DMS153 treated with DMSO at 0.1 percent for 48 hours (cell line): Measurements from ENCODE around the gene GPR87.

ENCODE experiments used
- DNase-seq: peaks from one replicate; lab custom pipeline; 2025; ENCODE audit not compliant: unreplicated experiment; lab: John Stamatoyannopoulos, UW

The GPR87 gene

GRCh38 chr3:151316267-151316991, at the start of gene GPR87:
Gene GPR87, minus strand, starts transcription at chr3:151316820. Its CDS starts 16,720 bp downstream, at chr3:151300100.
- no peak for DNase-seq

GRCh38 chr3:151362751-151363174, 46.1 kb upstream of the GPR87 start:
- DNase-seq: no peak

- DNase-seq: no peak
These were observed 40.8 kb upstream of the GPR87 start for GRCh38 chr3:151357463-151357850.

GRCh38 chr3:151356794-151357462, 40.3 kb upstream of the GPR87 start:
- no peak for DNase-seq

GRCh38 chr3:151351648-151352047, 35.0 kb upstream of the GPR87 start:
- no peak for DNase-seq

GRCh38 chr3:151351219-151351618, 34.6 kb upstream of the GPR87 start:
- DNase-seq: no peak

GRCh38 chr3:151350656-151351055, 34.0 kb upstream of the GPR87 start:
- DNase-seq: no peak

GRCh38 chr3:151347432-151347831, 30.8 kb upstream of the GPR87 start:
- DNase-seq: no peak

- no peak for DNase-seq
These were observed 29.7 kb upstream of the GPR87 start for GRCh38 chr3:151346292-151346691.

- no peak for DNase-seq
These were observed 29.2 kb upstream of the GPR87 start for GRCh38 chr3:151345859-151346258.

- DNase-seq: no peak
These were observed 15.1 kb upstream of the GPR87 start for GRCh38 chr3:151331696-151332095.

- DNase-seq: no peak
These were observed 14.3 kb upstream of the GPR87 start for GRCh38 chr3:151330899-151331298.

GRCh38 chr3:151330379-151330778, 13.8 kb upstream of the GPR87 start:
- no peak for DNase-seq

GRCh38 chr3:151329363-151329762, 12.7 kb upstream of the GPR87 start, which contains the start of gene P2RY13:
Gene P2RY13, minus strand, starts transcription at chr3:151329549. Its CDS starts 21 bp downstream, at chr3:151329528.
- no peak for DNase-seq

GRCh38 chr3:151328298-151328995, 11.8 kb upstream of the GPR87 start:
- DNase-seq: no peak

- peak; percentile 7 for DNase-seq
These were observed 11.1 kb upstream of the GPR87 start for GRCh38 chr3:151327571-151328198.

GRCh38 chr3:151322511-151322910, 5.9 kb upstream of the GPR87 start:
- no peak for DNase-seq

GRCh38 chr3:151321526-151321925, 4.9 kb upstream of the GPR87 start:
- no peak for DNase-seq

GRCh38 chr3:151320131-151320530, 3.5 kb upstream of the GPR87 start:
- DNase-seq: no peak

- no peak for DNase-seq
These were observed 3.0 kb upstream of the GPR87 start for GRCh38 chr3:151319628-151320027.

GRCh38 chr3:151318991-151319390, 2.4 kb upstream of the GPR87 start:
- no peak for DNase-seq
